C4-2B (cell line): Measurements from ENCODE around the gene FAM168A.

Experiments used
- H3K27ac ChIP-seq: fragments of 450-650 bp; 2 replicates; pipeline ENCODE4 v1.5.1; 2017
- ZFX ChIP-seq: fragments of 450-650 bp; IDR thresholded peaks from 2 replicates; pipeline ENCODE4 v1.6.1; 2017
- TF ChIP-seq, protein P1 (sequence below): fragments of 450-650 bp; conservative IDR thresholded peaks from 2 replicates; pipeline ENCODE4 v1.5.1; 2017; ENCODE audit warnings: mild to moderate bottlenecking

Gene FAM168A

DNA sequence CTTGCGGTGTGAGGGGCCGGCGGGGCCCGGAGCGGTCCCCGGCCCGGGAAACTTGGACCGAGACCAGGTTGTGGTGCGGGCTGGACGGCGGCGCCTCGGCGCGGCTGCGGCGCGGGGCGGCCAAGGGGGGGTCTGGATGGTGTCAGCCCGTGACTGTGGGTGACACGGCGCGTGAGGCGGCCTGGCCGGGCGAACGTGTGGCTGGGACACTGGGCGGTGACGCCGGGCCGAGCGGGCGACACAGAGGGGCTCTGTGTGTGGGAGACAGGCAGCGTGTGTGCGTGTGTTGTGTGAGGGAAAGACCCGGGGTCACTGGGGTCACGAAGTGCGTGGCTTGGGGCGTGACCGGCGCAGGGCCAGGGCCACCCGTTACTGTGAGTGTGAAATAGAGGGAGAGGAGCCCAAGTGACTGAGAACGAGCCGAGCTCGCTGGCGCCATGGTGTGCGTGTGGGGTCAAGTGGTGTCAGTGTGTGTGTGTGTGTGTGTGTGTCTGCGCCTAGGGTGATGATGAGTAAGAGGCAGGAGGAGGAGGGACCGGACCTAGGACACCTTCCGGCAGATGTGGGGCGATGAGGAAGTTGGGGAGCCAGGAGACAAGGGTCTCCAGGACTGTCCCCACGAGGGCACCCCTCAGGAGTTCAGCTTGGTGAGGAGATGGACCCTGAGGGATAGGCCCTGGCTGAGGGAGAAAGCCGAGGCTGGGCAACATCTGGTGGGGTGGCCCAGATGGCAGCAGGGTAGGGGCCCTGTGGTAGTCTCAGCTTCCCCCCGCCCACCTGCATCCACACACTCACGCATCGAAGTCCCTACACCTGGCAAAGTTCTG, 220.9 kb downstream of the FAM168A start:
- TF ChIP-seq, protein P1, sequence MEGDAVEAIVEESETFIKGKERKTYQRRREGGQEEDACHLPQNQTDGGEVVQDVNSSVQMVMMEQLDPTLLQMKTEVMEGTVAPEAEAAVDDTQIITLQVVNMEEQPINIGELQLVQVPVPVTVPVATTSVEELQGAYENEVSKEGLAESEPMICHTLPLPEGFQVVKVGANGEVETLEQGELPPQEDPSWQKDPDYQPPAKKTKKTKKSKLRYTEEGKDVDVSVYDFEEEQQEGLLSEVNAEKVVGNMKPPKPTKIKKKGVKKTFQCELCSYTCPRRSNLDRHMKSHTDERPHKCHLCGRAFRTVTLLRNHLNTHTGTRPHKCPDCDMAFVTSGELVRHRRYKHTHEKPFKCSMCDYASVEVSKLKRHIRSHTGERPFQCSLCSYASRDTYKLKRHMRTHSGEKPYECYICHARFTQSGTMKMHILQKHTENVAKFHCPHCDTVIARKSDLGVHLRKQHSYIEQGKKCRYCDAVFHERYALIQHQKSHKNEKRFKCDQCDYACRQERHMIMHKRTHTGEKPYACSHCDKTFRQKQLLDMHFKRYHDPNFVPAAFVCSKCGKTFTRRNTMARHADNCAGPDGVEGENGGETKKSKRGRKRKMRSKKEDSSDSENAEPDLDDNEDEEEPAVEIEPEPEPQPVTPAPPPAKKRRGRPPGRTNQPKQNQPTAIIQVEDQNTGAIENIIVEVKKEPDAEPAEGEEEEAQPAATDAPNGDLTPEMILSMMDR = no peak
- TF ChIP-seq ZFX = peak; percentile 5; the same call in 1 of the 2 replicates
- peak overlapping the region; percentile 83 for H3K27ac ChIP-seq

DNA sequence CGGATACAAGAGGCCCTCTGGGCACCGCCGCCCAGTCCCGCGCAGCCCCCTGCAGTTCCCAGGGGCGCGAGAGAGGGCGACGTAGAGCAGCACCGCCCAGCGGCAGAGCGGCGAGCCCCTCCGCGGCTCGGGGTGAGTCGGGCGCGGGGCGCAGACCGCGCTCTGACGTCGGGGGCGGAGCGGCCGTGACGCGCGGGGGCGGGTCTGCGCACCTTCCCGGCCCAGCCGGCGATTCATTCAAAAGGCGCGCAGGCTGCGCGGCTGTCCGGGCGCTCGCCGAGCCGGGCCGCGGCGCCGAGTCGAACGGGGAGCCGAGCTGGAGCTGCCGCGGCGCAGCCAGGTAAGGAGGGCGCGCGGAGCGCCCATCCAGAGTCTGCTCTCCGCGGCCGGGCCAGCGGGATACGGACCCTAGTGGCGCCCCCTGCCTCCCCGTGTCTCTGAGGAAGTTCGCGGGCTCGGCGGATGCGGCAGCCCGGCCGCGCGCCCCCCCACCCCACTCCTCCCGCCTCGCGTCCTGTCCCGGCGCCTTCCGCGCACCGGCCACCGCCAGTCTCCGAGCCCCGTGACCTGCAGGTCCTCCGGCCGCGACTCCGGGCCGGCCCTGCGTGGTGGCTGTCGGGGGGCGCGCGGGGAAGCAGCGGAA, 221.6 kb downstream of the FAM168A start, which contains the start of gene RELT:
RELT (plus strand) TSS at position 240 of the 643 bp plus-strand sequence. CDS start 12,738 bp downstream, outside the sequence.
- peak within 1 kb of the TSS; percentile 83 for H3K27ac ChIP-seq
- TF ChIP-seq ZFX = peak; percentile 82; the same call in 1 of the 2 replicates
- TF ChIP-seq, protein P1 = peak; percentile 98

DNA sequence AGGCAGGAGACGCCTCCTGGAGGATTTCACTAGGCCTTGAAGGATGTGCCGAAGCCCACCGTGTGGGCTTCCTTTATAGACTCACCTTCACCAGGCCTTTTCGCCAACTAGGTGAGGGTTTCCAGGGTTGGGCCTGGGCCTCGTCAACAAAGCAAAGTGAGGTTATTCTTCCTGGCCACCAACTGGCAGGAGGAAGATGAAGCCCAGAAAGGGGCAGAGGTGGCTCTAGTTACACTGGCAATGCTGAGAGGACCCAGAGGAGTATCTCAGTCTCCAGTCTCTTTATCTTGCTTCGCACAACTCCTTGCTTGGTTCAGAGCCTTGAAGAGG, 222.1 kb downstream of the FAM168A start:
- no peak for TF ChIP-seq ZFX
- TF ChIP-seq, protein P1 = no peak
- H3K27ac ChIP-seq = peak overlapping the region; percentile 83

DNA sequence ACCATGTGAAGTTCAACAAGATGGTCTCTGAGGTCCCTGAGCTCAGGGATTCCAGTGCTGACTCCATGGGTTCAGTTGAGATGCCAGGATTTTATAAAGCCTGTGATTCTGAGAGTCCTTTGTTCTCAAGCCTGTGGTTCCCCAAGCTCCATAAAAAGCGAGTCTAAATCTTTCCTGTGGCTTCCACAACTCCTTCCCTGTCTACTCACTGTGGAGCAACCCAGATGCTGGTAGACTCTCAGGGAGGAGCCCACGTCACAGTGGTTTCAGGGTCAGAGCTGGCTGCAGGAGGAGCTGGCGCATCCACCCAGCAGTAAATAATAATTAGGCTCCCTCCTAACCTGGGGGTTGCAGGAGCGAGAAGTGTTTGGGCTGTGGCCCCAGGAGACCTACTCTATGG, 223.8 kb downstream of the FAM168A start:
- TF ChIP-seq ZFX = no peak
- TF ChIP-seq, protein P1 = no peak
- no peak overlapping the region for H3K27ac ChIP-seq

DNA sequence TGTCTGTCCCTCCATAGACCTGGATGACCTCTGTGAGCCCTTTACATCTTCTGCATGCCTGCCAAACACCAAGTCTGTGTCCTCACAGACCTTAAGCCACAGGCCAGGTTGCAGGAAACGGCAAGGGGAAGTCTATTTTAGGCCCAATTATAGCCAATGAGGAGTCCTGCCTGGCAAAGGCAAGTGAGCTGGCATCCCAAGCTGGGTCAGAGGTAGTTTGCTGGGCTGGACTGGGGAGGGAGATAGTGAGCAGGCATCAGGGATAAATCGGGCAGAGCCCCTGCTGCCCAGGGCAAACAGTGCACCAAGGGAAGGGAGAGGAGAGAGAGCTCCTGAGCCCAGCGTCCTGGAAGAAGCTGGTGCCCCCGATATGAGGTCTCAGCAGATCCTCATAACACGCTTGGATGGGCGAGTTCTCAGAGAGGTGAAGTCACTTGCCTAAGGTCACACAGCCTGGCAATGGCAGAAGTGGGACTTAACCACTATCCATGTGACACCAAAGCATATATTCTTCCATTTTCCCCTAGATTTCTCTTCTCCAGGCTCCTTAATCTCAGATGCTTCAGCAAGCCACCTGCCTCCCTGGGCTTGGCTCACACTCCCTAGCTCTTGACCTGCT, 225.4 kb downstream of the FAM168A start:
- H3K27ac ChIP-seq = no peak overlapping the region
- no peak for TF ChIP-seq ZFX
- TF ChIP-seq, protein P1 = no peak

DNA sequence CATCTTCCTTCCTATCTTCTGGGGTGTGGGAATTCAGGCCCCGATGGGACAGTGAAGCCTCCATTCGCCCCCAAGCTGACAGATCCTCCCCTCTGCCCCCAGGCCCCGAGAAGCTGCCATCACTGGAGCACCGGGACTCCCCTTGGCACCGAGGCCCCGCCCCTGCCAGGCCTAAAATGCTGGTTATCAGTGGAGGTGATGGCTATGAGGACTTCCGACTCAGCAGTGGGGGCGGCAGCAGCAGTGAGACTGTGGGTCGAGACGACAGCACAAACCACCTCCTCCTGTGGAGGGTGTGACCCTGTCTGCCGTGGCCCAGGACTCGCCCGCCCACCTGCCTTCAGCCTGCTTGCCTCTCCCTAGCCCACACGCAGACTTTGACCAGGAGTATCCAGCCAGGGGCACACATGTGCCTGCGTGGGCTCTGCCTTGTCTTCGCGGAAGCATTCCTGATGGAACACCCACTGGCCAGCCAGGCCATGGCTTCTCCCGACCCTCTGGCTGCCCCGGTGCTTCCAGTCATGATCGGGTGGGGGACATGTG, 230.4 kb downstream of the FAM168A start:
- TF ChIP-seq ZFX = no peak
- TF ChIP-seq, protein P1 = no peak
- H3K27ac ChIP-seq = no peak overlapping the region

DNA sequence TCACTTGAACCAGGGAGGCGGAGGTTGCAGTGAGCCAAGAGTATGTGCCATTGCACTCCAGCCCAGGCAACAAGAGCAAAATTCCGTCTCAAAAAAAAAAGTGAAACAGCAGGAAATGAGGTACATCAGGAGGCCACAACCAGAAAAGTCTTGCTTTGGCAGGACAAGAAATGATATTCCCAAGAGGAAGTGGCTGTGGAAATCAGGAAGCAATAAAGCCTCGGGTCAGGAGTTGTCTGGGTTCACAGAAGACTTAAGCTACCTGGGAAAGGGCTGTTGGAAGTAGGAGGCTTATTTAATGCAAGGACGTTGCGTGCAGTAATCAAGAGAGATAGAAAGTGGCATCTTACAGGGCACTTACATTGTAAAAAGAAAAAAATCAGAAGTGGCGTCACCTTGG, 231.0 kb downstream of the FAM168A start:
- no peak overlapping the region for H3K27ac ChIP-seq
- no peak for TF ChIP-seq ZFX
- TF ChIP-seq, protein P1 = no peak
